ENCODE data around the gene DOCK3. TPM values are rescaled to one million over a fixed set of nuclear protein-coding genes. Genes with fewer than 3 reads are reported as not detected.

DOCK3 gene
- total and polyA plus RNA-seq, 10 of the 15 experiments (the other 5 are each of a cell fraction or from before 2014, with no cell fraction given), result 0.02 to 0.52 (median 0.04) TPM; not detected in 5

DNA sequence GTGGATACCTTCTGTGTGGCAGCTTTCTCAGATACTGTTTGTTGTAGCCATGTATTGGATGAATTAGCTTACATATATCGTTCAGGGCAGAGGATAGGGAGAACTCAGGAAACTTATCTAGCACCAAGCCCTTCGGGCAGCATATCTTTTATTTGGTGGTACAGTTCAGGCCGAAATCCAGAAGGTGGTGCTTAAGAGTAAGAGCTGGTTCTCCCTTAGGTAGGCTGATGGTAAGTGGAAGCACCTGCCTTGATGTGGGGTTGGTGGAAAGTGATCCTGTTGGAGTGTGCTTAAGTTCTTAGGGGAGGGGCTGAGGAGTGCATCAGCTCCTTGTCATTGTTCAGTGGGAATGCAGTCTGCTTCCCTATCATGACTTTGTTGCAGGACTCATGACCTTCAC is 187.5 kb downstream of the DOCK3 start:
- Histone ChIP-seq H3K79me2 (ENCODE audit: control insufficient read depth, insufficient read depth, low read length) (no peaks in the 10 kb centered on the region), H3K36me3 (ENCODE audit: control insufficient read depth in 2 of 2, insufficient read depth in 2 of 2, low read length in 1 of 2) (no peaks in the 10 kb centered on the region), H3K9me3 (replicated peaks; ENCODE audit: control insufficient read depth, insufficient read depth, low read length) (no peaks in the 10 kb centered on the region), H3K4me3 (no peak overlapping the region), H3K27ac (ENCODE audit: control insufficient read depth, insufficient read depth) (no peak overlapping the region), H3K4me2 (ENCODE audit: control insufficient read depth, insufficient read depth) (no peak overlapping the region), H4K20me1 (ENCODE audit: control insufficient read depth, insufficient read depth) (no peaks in the 10 kb centered on the region), H3K27me3 (replicated peaks in 1 of 2; ENCODE audit: control insufficient read depth in 2 of 2, insufficient read depth in 2 of 2, low read length in 1 of 2) (0 out of 4 replicates have a peak, but pooled peaks cover 0 to 2% of the 10 kb centered on the region in 2 experiments), H2AFZ (ENCODE audit: control insufficient read depth, low read depth, low read length) (no peak overlapping the region), H3K9ac (ENCODE audit: control insufficient read depth, insufficient read depth, low read length) (no peak overlapping the region), H3K4me1 (ENCODE audit: control insufficient read depth, insufficient read depth, low read length) (no peaks in the 10 kb centered on the region)
- WGBS (ENCODE audit: insufficient coverage, insufficient replicate concordance, low lambda C conversion rate, missing lambda C conversion rate), result 11% methylated on average over 3 of the region's 3 CpGs
- TF ChIP-seq, protein P1, sequence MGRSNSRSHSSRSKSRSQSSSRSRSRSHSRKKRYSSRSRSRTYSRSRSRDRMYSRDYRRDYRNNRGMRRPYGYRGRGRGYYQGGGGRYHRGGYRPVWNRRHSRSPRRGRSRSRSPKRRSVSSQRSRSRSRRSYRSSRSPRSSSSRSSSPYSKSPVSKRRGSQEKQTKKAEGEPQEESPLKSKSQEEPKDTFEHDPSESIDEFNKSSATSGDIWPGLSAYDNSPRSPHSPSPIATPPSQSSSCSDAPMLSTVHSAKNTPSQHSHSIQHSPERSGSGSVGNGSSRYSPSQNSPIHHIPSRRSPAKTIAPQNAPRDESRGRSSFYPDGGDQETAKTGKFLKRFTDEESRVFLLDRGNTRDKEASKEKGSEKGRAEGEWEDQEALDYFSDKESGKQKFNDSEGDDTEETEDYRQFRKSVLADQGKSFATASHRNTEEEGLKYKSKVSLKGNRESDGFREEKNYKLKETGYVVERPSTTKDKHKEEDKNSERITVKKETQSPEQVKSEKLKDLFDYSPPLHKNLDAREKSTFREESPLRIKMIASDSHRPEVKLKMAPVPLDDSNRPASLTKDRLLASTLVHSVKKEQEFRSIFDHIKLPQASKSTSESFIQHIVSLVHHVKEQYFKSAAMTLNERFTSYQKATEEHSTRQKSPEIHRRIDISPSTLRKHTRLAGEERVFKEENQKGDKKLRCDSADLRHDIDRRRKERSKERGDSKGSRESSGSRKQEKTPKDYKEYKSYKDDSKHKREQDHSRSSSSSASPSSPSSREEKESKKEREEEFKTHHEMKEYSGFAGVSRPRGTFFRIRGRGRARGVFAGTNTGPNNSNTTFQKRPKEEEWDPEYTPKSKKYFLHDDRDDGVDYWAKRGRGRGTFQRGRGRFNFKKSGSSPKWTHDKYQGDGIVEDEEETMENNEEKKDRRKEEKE (IDR thresholded peaks at IDR 0.05), result no peak
- TF ChIP-seq RAD21 (IDR thresholded peaks at IDR 0.05; ENCODE audit: insufficient read depth, low read depth, low read length), result peak; percentile 28; the same call in 1 of the 2 replicates
- TF ChIP-seq, protein P2, sequence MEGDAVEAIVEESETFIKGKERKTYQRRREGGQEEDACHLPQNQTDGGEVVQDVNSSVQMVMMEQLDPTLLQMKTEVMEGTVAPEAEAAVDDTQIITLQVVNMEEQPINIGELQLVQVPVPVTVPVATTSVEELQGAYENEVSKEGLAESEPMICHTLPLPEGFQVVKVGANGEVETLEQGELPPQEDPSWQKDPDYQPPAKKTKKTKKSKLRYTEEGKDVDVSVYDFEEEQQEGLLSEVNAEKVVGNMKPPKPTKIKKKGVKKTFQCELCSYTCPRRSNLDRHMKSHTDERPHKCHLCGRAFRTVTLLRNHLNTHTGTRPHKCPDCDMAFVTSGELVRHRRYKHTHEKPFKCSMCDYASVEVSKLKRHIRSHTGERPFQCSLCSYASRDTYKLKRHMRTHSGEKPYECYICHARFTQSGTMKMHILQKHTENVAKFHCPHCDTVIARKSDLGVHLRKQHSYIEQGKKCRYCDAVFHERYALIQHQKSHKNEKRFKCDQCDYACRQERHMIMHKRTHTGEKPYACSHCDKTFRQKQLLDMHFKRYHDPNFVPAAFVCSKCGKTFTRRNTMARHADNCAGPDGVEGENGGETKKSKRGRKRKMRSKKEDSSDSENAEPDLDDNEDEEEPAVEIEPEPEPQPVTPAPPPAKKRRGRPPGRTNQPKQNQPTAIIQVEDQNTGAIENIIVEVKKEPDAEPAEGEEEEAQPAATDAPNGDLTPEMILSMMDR (IDR thresholded peaks at IDR 0.05 in 2 of 3, conservative IDR thresholded peaks at IDR 0.05 in 1 of 3; ENCODE audit: control insufficient read depth in 2 of 3, extremely low read depth in 1 of 3, insufficient read depth in 1 of 3, low read depth in 3 of 3, low read length in 3 of 3), result peak in 2 of 3 experiments; percentile 10 to 25; a peak in 2 of 6 replicates
- no peak for ATAC-seq
- peak; percentile 49 for FAIRE-seq
- ChIA-PET RAD21 (ENCODE audit: unreplicated experiment) (no interaction called here), CTCF (no interaction called here), SMC1A (ENCODE audit: uncharacterized antibody, unreplicated experiment) (no interaction called here), POLR2A (no interaction called here)
- intact Hi-C loops (cut with micrococcal nuclease; ENCODE audit: unreplicated experiment), result no loop called here
- BruUV-seq (replicated peaks), result no TSS peak
- in situ Hi-C loops (cut with MboI), result no loop called here
- DNase-seq (ENCODE audit: low read depth, low spot score), result no peak
